ENCODE results near the gene GPATCH2L.

GPATCH2L gene

GRCh38 chr14:76257842-76258397 is 106.2 kb downstream of the GPATCH2L start:
- no peak for DNase-seq (ENCODE audit: low spot score)

DNA sequence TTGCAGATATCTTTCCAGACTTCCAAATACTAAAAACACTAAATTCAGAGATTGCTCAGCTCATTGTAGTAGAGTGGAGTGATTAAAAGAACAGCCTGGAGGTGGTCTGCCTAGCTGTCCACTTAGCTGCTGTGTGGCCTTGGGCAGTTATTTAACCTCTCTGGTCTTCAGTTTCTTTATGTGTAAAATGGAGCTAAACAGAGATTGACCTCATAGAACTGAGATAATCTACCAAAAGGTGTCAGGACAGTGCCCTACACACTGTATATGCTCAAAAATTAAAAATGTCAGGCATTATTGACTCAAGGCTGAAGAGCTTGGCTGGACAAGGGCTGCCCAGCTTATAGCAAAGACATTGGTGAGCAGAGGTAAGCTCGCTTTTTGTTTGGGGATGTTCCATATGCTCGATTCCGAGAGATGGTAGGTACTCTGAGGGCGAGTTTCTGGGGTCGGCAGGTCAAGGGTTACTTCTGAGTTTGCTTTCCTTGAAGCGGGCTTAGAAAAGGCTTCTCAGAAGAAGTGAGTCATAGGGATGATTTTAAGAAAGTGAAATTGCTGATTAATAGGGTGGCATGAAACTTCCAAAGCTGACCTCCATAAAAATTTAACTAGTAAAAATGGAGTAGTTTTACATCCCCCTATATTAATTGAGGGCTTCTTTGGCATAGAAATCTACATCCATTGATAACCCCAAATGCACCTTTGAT is 107.5 kb downstream of the GPATCH2L start:
- no peak for DNase-seq (ENCODE audit: low spot score)

DNA sequence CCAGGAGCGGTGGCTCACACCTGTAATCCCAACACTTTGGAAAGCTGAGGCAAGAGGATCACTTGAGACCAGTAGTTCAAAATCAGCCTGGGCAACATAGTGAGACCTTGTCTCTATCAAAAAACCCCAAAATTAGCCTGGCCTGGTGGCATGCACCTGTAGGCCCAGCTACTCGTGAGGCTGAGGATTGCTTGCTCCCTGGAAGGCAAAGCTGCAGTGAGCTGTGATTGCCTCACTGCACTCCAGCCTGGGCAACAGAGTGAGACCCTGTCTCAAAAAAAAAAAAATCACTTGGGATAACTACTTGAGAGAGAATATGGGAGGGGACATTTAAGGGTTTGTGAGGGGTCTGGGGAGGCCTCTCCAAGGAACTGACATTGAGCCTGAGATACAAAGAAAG is 109.0 kb downstream of the GPATCH2L start:
- DNase-seq (ENCODE audit: low spot score): no peak

GRCh38 chr14:76261371-76261811 is 109.7 kb downstream of the GPATCH2L start:
- no peak for DNase-seq (ENCODE audit: low spot score)

GRCh38 chr14:76262641-76263040 is 110.9 kb downstream of the GPATCH2L start:
- no peak for DNase-seq (ENCODE audit: low spot score)
